HEK293 (cell line): ENCODE results near the gene PRRT2.

ENCODE experiments used
- CTCF ChIA-PET: fragments of 350-600 bp; formaldehyde crosslinking; extraction: SDS; loops from one replicate; lab custom pipeline; 2021; ENCODE audit warnings: antibody characterized with exemption; lab: Yijun Ruan, JAX
- POLR2A ChIA-PET: fragments of 300-600 bp; formaldehyde crosslinking; extraction: SDS; loops from one replicate; lab custom pipeline; 2020; ENCODE audit warnings: antibody characterized with exemption, inconsistent platforms; lab: Yijun Ruan, JAX
- H3K27ac ChIP-seq: fragments of 200-500 bp; sonication (Bioruptor generic); 2 replicates; pipeline ENCODE4 v1.5.1; 2014; ENCODE audit warnings: low read depth, low read length, control low read depth, inconsistent platforms; ENCODE audit errors: extremely low read depth
- H3K36me3 ChIP-seq, 2 experiments: fragments of 200-500 bp in 1 of 2; sonication (Bioruptor generic) in 1 of 2; 1 replicate in 1 of 2; 2 replicates in 1 of 2; pipeline ENCODE4 v1.5.1; 2014 to 2017; ENCODE audit warnings: inconsistent platforms in 2 of 2, low read length in 2 of 2; ENCODE audit not compliant: control insufficient read depth in 2 of 2, insufficient read depth in 1 of 2
- H3K4me1 ChIP-seq: fragments of 200-500 bp; sonication (Bioruptor generic); 2 replicates; pipeline ENCODE4 v1.5.1; 2014; ENCODE audit warnings: mild to moderate bottlenecking, low read length, inconsistent platforms; ENCODE audit not compliant: control insufficient read depth, insufficient read depth
- H3K4me3 ChIP-seq: 2 replicates; pipeline ENCODE4 v1.5.1; 2011; ENCODE audit warnings: low read depth, mild to moderate bottlenecking, control low read depth, low read length, moderate library complexity
- H3K9me3 ChIP-seq: fragments of 200-500 bp; sonication (Bioruptor generic); 2 replicates; pipeline ENCODE4 v1.5.1; 2014; ENCODE audit warnings: low read depth, low read length, inconsistent platforms; ENCODE audit not compliant: control insufficient read depth, insufficient read depth
- ATF2 ChIP-seq: fragments of 450-650 bp; formaldehyde crosslinking; IDR thresholded peaks from 2 replicates; pipeline ENCODE4 v1.5.1; 2016; ENCODE audit warnings: missing biosample characterization, missing genetic modification characterization, low read depth
- HOXA7 ChIP-seq: sonication (generic); formaldehyde crosslinking; IDR thresholded peaks from 2 replicates; pipeline ENCODE4 v1.8.1; 2022; ENCODE audit warnings: missing genetic modification reagents, borderline replicate concordance
- PRDM10 ChIP-seq: fragments of 450-650 bp; formaldehyde crosslinking; IDR thresholded peaks from 2 replicates; pipeline ENCODE4 v1.5.1; 2016; ENCODE audit warnings: missing biosample characterization, missing genetic modification characterization
- SALL2 ChIP-seq: fragments of 450-650 bp; formaldehyde crosslinking; IDR thresholded peaks from 2 replicates; pipeline ENCODE4 v1.5.0; 2017; ENCODE audit warnings: missing biosample characterization, mild to moderate bottlenecking, missing genetic modification characterization, borderline replicate concordance
- ZBTB10 ChIP-seq: fragments of 450-650 bp; formaldehyde crosslinking; IDR thresholded peaks from 2 replicates; pipeline ENCODE4 v1.5.1; 2016; ENCODE audit warnings: missing biosample characterization, missing genetic modification characterization
- ZBTB17 ChIP-seq: fragments of 450-650 bp; formaldehyde crosslinking; IDR thresholded peaks from 2 replicates; pipeline ENCODE4 v1.5.1; 2016; ENCODE audit warnings: missing biosample characterization, missing genetic modification characterization
- ZNF155 ChIP-seq: fragments of 450-650 bp; formaldehyde crosslinking; IDR thresholded peaks from 2 replicates; pipeline ENCODE4 v1.5.1; 2016; ENCODE audit warnings: missing biosample characterization, missing genetic modification characterization
- ZNF449 ChIP-seq: fragments of 450-650 bp; formaldehyde crosslinking; IDR thresholded peaks from 2 replicates; pipeline ENCODE4 v1.5.1; 2017; ENCODE audit warnings: missing biosample characterization, mild to moderate bottlenecking, missing genetic modification characterization, moderate library complexity
- ZNF555 ChIP-seq: fragments of 450-650 bp; formaldehyde crosslinking; conservative IDR thresholded peaks from 2 replicates; pipeline ENCODE4 v1.5.1; 2017; ENCODE audit warnings: missing biosample characterization, mild to moderate bottlenecking, missing genetic modification characterization, inconsistent platforms
- ZNF560 ChIP-seq: fragments of 450-650 bp; formaldehyde crosslinking; IDR thresholded peaks from 2 replicates; pipeline ENCODE4 v1.5.1; 2017; ENCODE audit warnings: missing biosample characterization, missing genetic modification characterization, borderline replicate concordance
- ZNF600 ChIP-seq: fragments of 450-650 bp; formaldehyde crosslinking; IDR thresholded peaks from 2 replicates; pipeline ENCODE4 v1.5.1; 2016; ENCODE audit warnings: missing biosample characterization, missing genetic modification characterization
- ZNF704 ChIP-seq: fragments of 450-650 bp; formaldehyde crosslinking; IDR thresholded peaks from 2 replicates; pipeline ENCODE4 v1.5.1; 2016; ENCODE audit warnings: missing biosample characterization, missing genetic modification characterization
- ZSCAN5A ChIP-seq: fragments of 450-650 bp; formaldehyde crosslinking; IDR thresholded peaks from 2 replicates; pipeline ENCODE4 v1.5.1; 2016; ENCODE audit warnings: missing biosample characterization, missing genetic modification characterization

Gene PRRT2

GRCh38 chr16:29844575-29845331, 32.8 kb downstream of the PRRT2 start:
- ChIA-PET CTCF (interaction anchor here (0.9 to 1.4 kb wide), 4 partner anchors 10 to 29 kb away, joined by 3 to 6 read pairs (median 4); partner anchors contain the start of gene MVP), POLR2A (interaction anchor here (0.6 to 1.4 kb wide), 3 partner anchors 10 to 40 kb away, joined by 3 read pairs; partner anchors contain the start of gene PAGR1)
- Histone ChIP-seq H3K9me3 (no peaks in the 10 kb centered on the region), H3K4me3 (no peak overlapping the region), H3K4me1 (no peaks in the 10 kb centered on the region), H3K36me3 (peaks cover 0 to 9% of the 10 kb centered on the region in 2 experiments; a peak in 1 of 3 replicates), H3K27ac (no peak overlapping the region)
- TF ChIP-seq ZBTB17 (no peak), HOXA7 (CRISPR knock-in tag) (no peak), ATF2 (tag by site-specific recombination) (no peak), ZNF560 (no peak), ZNF155 (no peak), ZNF555 (tag by site-specific recombination) (no peak), ZNF704 (no peak), SALL2 (tag by site-specific recombination) (no peak), ZNF600 (tag by site-specific recombination) (0 out of 2 replicates have a peak, but pooled peaks have one; percentile 17)

GRCh38 chr16:29845656-29846055, 33.7 kb downstream of the PRRT2 start:
- Histone ChIP-seq H3K9me3 (no peaks in the 10 kb centered on the region), H3K4me1 (no peaks in the 10 kb centered on the region), H3K27ac (no peak overlapping the region), H3K4me3 (no peak overlapping the region), H3K36me3 (peaks cover 0 to 9% of the 10 kb centered on the region in 2 experiments; a peak in 1 of 3 replicates)
- TF ChIP-seq PRDM10 (tag by site-specific recombination) (no peak), ZBTB10 (no peak), ZSCAN5A (no peak), ZNF449 (tag by site-specific recombination) (no peak)
- CTCF ChIA-PET = interaction anchor here (0.9 to 1.4 kb wide), 2 partner anchors 23 to 29 kb away, joined by 3 read pairs; no protein-coding TSS in a partner anchor
- POLR2A ChIA-PET = interaction anchor here (0.6 to 1.2 kb wide), 2 partner anchors 30 to 41 kb away, joined by 3 read pairs; partner anchors contain the start of gene PAGR1
